ENCODE data around the gene NDUFAF4. TPM values are rescaled to one million over a fixed set of nuclear protein-coding genes. Genes with fewer than 3 reads are reported as not detected.

Gene NDUFAF4
- total RNA-seq, 1 donor from 2014 or later = 33.3 TPM

DNA sequence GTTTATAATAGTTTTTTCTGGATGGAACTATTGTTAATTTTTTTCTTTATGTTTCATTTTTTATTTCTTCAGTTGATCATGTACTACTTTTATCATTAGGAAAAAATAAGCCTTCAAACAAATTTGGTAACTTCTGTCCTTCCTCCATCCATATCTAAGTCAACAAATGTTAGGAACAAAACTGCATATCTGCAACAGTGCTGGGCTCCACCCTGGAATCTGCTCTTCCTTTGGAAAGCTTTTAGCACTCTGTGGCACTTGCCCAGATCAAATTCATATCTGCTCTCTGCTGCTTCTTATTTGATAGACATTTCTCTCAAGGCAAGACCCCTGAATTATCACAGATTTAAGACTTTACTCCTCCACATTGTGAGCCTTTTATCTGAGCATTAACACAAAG, 36.1 kb downstream of the NDUFAF4 start:
- no peak overlapping the region for H3K27ac Mint-ChIP-seq (ENCODE audit: unreplicated experiment)
- H3K27me3 Mint-ChIP-seq (ENCODE audit: unreplicated experiment) = no peaks in the 10 kb centered on the region
- H3K9me3 Mint-ChIP-seq (ENCODE audit: unreplicated experiment) = no peaks in the 10 kb centered on the region
- peaks cover 4% of the 10 kb centered on the region for H3K4me1 Mint-ChIP-seq (ENCODE audit: unreplicated experiment)
- DNase-seq (ENCODE audit: low spot score) = no peak
- peaks cover 3% of the 10 kb centered on the region for H3K36me3 Mint-ChIP-seq (ENCODE audit: low read depth, unreplicated experiment)
- TF ChIP-seq, protein P1, sequence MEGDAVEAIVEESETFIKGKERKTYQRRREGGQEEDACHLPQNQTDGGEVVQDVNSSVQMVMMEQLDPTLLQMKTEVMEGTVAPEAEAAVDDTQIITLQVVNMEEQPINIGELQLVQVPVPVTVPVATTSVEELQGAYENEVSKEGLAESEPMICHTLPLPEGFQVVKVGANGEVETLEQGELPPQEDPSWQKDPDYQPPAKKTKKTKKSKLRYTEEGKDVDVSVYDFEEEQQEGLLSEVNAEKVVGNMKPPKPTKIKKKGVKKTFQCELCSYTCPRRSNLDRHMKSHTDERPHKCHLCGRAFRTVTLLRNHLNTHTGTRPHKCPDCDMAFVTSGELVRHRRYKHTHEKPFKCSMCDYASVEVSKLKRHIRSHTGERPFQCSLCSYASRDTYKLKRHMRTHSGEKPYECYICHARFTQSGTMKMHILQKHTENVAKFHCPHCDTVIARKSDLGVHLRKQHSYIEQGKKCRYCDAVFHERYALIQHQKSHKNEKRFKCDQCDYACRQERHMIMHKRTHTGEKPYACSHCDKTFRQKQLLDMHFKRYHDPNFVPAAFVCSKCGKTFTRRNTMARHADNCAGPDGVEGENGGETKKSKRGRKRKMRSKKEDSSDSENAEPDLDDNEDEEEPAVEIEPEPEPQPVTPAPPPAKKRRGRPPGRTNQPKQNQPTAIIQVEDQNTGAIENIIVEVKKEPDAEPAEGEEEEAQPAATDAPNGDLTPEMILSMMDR (IDR thresholded peaks at IDR 0.05; ENCODE audit: unreplicated experiment) = no peak
- no peak overlapping the region for H3K4me3 Mint-ChIP-seq (ENCODE audit: unreplicated experiment)

DNA sequence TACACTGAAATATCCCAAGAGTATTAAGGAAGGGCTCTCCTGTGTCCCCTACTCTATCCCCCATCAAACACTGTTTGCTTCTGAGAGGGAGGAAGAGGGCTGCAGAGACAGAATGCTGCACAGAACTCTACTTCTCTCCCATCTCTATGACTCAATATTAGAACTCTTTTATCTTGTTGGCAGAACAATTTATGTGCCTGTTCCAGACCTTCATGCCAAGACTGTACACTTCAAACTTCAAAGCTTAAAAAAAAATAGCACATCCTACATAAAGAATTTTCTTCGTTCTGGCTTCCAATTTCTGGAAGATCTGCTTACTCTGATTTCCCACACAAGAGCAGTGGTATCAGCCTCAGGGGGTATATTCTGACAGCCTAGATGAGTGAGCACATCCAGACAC, 40.8 kb downstream of the NDUFAF4 start:
- H3K9me3 Mint-ChIP-seq (ENCODE audit: unreplicated experiment) = no peaks in the 10 kb centered on the region
- peaks cover 3% of the 10 kb centered on the region for H3K36me3 Mint-ChIP-seq (ENCODE audit: low read depth, unreplicated experiment)
- H3K27ac Mint-ChIP-seq (ENCODE audit: unreplicated experiment) = no peak overlapping the region

DNA sequence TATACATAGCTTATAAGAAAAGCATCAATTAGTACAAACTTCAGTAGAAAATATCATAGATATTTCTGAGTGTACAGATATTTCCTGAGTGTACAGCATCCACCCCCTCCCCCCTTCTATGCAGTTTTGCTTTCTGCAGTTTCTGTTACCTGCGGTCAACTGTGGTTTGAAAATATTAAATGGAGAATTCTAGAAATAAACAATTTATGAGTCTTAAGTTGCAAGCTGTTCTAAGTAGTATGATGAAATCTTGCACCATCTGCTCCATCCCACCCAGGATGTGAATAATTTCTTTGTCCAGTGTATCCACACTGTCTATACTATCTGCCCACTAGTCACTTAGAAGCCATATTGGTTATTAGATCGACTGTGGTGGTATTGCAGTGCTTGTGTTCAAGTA, 44.6 kb downstream of the NDUFAF4 start:
- TF ChIP-seq, protein P1 (IDR thresholded peaks at IDR 0.05; ENCODE audit: unreplicated experiment) = no peak
- no peak for DNase-seq (ENCODE audit: low spot score)
- H3K9me3 Mint-ChIP-seq (ENCODE audit: unreplicated experiment) = no peaks in the 10 kb centered on the region
- no peak overlapping the region for H3K27ac Mint-ChIP-seq (ENCODE audit: unreplicated experiment)
- H3K36me3 Mint-ChIP-seq (ENCODE audit: low read depth, unreplicated experiment) = no peaks in the 10 kb centered on the region
- H3K4me3 Mint-ChIP-seq (ENCODE audit: unreplicated experiment) = no peak overlapping the region
- no peaks in the 10 kb centered on the region for H3K27me3 Mint-ChIP-seq (ENCODE audit: unreplicated experiment)
- no peaks in the 10 kb centered on the region for H3K4me1 Mint-ChIP-seq (ENCODE audit: unreplicated experiment)

More for the DNA sequence above, 40.8 kb downstream of the NDUFAF4 start:
- peaks cover 3% of the 10 kb centered on the region for H3K4me1 Mint-ChIP-seq (ENCODE audit: unreplicated experiment)
- no peak overlapping the region for H3K4me3 Mint-ChIP-seq (ENCODE audit: unreplicated experiment)
- no peak for DNase-seq (ENCODE audit: low spot score)
- no peaks in the 10 kb centered on the region for H3K27me3 Mint-ChIP-seq (ENCODE audit: unreplicated experiment)
- TF ChIP-seq, protein P1 (IDR thresholded peaks at IDR 0.05; ENCODE audit: unreplicated experiment) = no peak

DNA sequence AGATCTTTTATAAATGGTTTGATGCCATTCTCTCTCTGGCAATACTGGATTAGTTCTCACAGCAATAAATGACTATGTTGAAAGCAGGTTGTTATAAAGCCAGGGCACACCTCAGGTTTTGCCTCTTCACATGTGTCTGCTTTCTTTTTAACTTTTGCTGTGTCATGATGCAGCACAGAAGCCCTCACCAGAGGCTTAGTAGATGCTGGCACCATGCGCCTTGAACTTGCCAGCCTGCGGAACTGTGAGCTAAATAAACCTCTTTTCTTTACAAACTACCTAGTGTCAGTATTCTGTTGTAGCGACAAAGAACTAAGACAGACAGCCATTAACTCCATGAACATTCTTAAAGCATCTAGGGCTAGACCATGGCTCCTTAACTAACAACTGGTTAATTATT, 45.1 kb downstream of the NDUFAF4 start:
- Mint-ChIP-seq H3K9me3 (ENCODE audit: unreplicated experiment) (no peaks in the 10 kb centered on the region), H3K4me3 (ENCODE audit: unreplicated experiment) (no peak overlapping the region), H3K36me3 (ENCODE audit: low read depth, unreplicated experiment) (no peaks in the 10 kb centered on the region), H3K4me1 (ENCODE audit: unreplicated experiment) (no peaks in the 10 kb centered on the region), H3K27me3 (ENCODE audit: unreplicated experiment) (no peaks in the 10 kb centered on the region), H3K27ac (ENCODE audit: unreplicated experiment) (no peak overlapping the region)
- DNase-seq (ENCODE audit: low spot score) = no peak
- TF ChIP-seq, protein P1 (IDR thresholded peaks at IDR 0.05; ENCODE audit: unreplicated experiment) = no peak

DNA sequence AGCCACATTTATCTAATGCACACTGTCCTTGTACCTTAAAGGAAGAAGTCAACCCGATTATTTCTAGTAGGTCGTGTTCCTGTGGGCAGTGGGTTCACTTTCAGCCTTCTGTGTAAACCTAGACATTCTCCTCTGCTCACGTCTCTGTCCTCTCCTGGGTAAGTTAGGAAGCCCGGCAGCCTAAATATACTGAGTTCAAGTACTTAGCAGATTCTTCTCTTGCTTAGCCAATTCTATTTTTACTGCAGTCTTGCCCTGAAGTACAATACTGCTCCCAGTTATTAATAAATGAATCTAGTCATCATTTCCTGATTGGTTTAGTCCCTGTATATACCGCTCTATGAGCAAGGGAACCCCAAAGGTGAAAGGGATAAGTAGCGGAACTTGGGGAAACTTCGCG, 45.8 kb downstream of the NDUFAF4 start:
- no peaks in the 10 kb centered on the region for H3K36me3 Mint-ChIP-seq (ENCODE audit: low read depth, unreplicated experiment)
- H3K27me3 Mint-ChIP-seq (ENCODE audit: unreplicated experiment) = no peaks in the 10 kb centered on the region
- H3K4me1 Mint-ChIP-seq (ENCODE audit: unreplicated experiment) = no peaks in the 10 kb centered on the region
- no peaks in the 10 kb centered on the region for H3K9me3 Mint-ChIP-seq (ENCODE audit: unreplicated experiment)
- TF ChIP-seq, protein P1 (IDR thresholded peaks at IDR 0.05; ENCODE audit: unreplicated experiment) = no peak
- H3K4me3 Mint-ChIP-seq (ENCODE audit: unreplicated experiment) = no peak overlapping the region
- DNase-seq (ENCODE audit: low spot score) = no peak
- H3K27ac Mint-ChIP-seq (ENCODE audit: unreplicated experiment) = no peak overlapping the region
